Right lobe of liver (tissue), 6 donors: Measurements from ENCODE around the gene NPRL2. TPM values are rescaled to one million over a fixed set of nuclear protein-coding genes. Genes with fewer than 3 reads are reported as not detected.
A peak's percentile ranks its signal among the peaks of the same experiment; 100 is the strongest.

Source experiments
- ATAC-seq, 4 donors: fragments of 200-7000 bp; cut with Tn5 transposase; one replicate each; pipeline ENCODE4 v1.9.1; 2020; ENCODE audit warnings: mild to moderate bottlenecking in 4 of 4, moderate library complexity in 4 of 4
- DNase-seq, 3 donors: peaks; one replicate each; pipeline ENCODE4 v3.0.0-alpha.2; 2020
- H3K27ac ChIP-seq, 3 donors: fragments of 200-600 bp; one replicate each; pipeline ENCODE4 v1.8.0; 2022
- H3K27me3 ChIP-seq, 2 donors: fragments of 200-600 bp; one replicate each; pipeline ENCODE4 v1.8.0; 2022
- H3K36me3 ChIP-seq, 4 donors: fragments of 200-600 bp; sonication (generic) in 1 of 4; one replicate each; pipeline versions ENCODE4 v1.5.1 to v1.8.0; 2017 to 2022; ENCODE audit warnings: control low read depth in 1 of 4
- H3K4me1 ChIP-seq, 4 donors: fragments of 200-600 bp; sonication (generic) in 1 of 4; one replicate each; pipeline versions ENCODE4 v1.5.1 to v1.8.0; 2017 to 2022; ENCODE audit warnings: control low read depth in 1 of 4
- H3K4me3 ChIP-seq, 3 donors: fragments of 200-600 bp; one replicate each; pipeline ENCODE4 v1.8.0; 2022
- H3K9me3 ChIP-seq, 4 donors: fragments of 200-600 bp; sonication (generic) in 1 of 4; one replicate each; pipeline versions ENCODE4 v1.5.1 to v1.8.0; 2017 to 2022; ENCODE audit warnings: control low read depth in 1 of 4
- POLR2A ChIP-seq: fragments of 450-650 bp; IDR thresholded peaks from one replicate; pipeline ENCODE4 v1.6.1; 2017; ENCODE audit warnings: antibody characterized with exemption, mild to moderate bottlenecking
- WGBS: methylation state at CpG from one replicate; pipeline ENCODE4 v1.1.6; 2018; ENCODE audit warnings: low coverage, low lambda C conversion rate; ENCODE audit not compliant: insufficient coverage; ENCODE audit errors: missing lambda C conversion rate; 5-methylcytosine and 5-hydroxymethylcytosine counted together
- intact Hi-C, 2 donors: fragments of 100-400 bp; cut with DNase I; formaldehyde crosslinking; loops; one replicate each; pipeline versions ENCODE4 v1.11.2 to v1.14.1; 2022
- total RNA-seq, 6 experiments: library from RNA; depleted of rRNA in 2 of 6; stranded (reverse); fragments of >200 nt in 2 of 6; fragmentation: NEBNext Ultra II Directional in 3 of 6; extraction: Animal tissue kit (Norgen Biotek cat#: 25700) in 3 of 6; gene quantifications; one replicate each; pipeline versions ENCODE4 v1.1.0 to v1.2.4, GENCODE V29; 2016 to 2023
- TF ChIP-seq, protein P1 (sequence below), 4 donors: fragments of 200-600 bp in 3 of 4; fragments of 450-650 bp in 1 of 4; IDR thresholded peaks; one replicate each; pipeline versions ENCODE4 v1.5.1 to v1.8.0; 2016 to 2022; ENCODE audit warnings: antibody characterized with exemption in 4 of 4, mild to moderate bottlenecking in 2 of 4
- donor health status: DM: no; HTN: yes; CAD: no.
- donor health status: DM: no; HTN: no; CAD: no.
- donor health status: DM: no; HTN: no; CAD: no.
- donor health status: DM: no; HTN: yes; CAD: no.
- donor health status: DM: no; HTN: yes; CAD: no.

Gene NPRL2
- total RNA-seq, 6 experiments from 2014 or later: 10.6 to 18.3 (median 14.4) TPM

DNA sequence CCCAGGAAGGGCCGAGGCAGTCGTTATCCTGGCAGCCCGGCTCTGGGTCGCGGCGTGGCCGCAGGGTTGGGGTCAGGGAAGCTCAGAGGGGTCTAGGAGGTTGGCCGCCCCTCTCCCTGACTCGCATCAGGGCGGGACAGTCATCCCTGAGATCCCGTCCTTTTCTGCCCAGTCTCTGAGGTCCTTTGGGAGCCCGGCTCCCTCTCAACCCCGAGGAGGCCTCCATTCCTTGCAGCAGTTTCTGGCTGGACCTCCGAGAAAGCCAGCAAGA is 28.5 kb downstream of the NPRL2 start:
- Histone ChIP-seq H3K4me3 (peak overlapping the region; percentile 88 to 89 (median 89)), H3K27me3 (no peaks in the 10 kb centered on the region), H3K36me3 (peaks cover 0 to 18% (median 3%) of the 10 kb centered on the region in 4 donors), H3K4me1 (peaks cover 0 to 57% (median 18%) of the 10 kb centered on the region in 4 donors), H3K27ac (peak overlapping the region; percentile 98 to 99 (median 98)), H3K9me3 (no peaks in the 10 kb centered on the region)
- ATAC-seq: no peak
- 14% methylated on average over 1 of the region's 14 CpGs for WGBS
- DNase-seq: no peak
- TF ChIP-seq POLR2A: no peak
- TF ChIP-seq, protein P1, sequence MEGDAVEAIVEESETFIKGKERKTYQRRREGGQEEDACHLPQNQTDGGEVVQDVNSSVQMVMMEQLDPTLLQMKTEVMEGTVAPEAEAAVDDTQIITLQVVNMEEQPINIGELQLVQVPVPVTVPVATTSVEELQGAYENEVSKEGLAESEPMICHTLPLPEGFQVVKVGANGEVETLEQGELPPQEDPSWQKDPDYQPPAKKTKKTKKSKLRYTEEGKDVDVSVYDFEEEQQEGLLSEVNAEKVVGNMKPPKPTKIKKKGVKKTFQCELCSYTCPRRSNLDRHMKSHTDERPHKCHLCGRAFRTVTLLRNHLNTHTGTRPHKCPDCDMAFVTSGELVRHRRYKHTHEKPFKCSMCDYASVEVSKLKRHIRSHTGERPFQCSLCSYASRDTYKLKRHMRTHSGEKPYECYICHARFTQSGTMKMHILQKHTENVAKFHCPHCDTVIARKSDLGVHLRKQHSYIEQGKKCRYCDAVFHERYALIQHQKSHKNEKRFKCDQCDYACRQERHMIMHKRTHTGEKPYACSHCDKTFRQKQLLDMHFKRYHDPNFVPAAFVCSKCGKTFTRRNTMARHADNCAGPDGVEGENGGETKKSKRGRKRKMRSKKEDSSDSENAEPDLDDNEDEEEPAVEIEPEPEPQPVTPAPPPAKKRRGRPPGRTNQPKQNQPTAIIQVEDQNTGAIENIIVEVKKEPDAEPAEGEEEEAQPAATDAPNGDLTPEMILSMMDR (IDR thresholded peaks at IDR 0.05): no peak
- intact Hi-C loops: loop anchor here in 1 of 2 donors (5.0 kb wide), 1 partner anchor 50 kb away; no protein-coding TSS in a partner anchor

DNA sequence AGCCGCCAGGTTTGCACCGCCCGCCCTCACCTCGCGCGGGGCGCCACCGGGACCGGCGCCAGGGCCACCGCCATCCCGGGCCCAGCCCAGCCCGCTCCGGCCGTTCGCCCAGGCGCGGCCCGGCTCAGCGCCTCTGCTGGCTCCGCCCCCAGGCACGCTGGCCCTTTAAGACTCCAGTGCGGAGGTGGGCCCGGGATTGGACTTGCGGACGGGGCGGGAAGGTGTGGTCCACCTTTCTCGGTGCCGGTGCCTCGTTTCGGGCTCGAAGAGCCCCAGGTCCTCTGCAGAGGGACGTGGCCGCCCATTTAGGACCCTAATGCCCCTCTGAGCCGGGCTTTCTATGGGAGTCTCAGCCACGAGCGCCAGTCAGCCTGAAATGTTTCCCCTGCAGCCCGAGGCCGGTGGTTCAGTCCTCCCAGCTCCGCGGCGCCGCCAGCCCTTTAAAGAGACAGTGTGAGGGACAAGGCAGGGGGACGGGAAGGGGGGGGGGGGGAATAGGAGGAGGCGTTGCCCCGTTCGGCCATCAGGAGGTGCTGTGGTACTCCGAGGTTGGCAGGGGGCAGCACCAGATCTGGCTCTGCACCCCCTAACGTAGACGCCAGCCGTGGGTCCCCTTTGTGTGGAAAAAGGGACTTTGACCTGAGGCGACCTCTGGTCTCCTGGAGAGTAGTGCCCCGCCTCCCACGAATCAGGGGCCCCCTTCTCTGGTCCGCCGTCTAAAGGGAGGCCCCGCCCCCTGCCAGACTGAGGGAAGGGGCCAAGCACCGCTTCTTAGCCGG is 29.1 kb downstream of the NPRL2 start:
- peaks cover 0 to 56% (median 16%) of the 10 kb centered on the region in 4 donors for H3K4me1 ChIP-seq
- intact Hi-C loops: loop anchor here in 1 of 2 donors (5.0 kb wide), 1 partner anchor 49 kb away; no protein-coding TSS in a partner anchor
- under 1% methylated on average over 22 of the region's 59 CpGs for WGBS
- ATAC-seq: peak; percentile 73 to 84 (median 77)
- peak; percentile 91 to 93 (median 92) for DNase-seq
- no peaks in the 10 kb centered on the region for H3K9me3 ChIP-seq
- TF ChIP-seq, protein P1 (IDR thresholded peaks at IDR 0.05): peak; percentile 34 to 52 (median 43)
- TF ChIP-seq POLR2A: peak; percentile 77
- H3K27ac ChIP-seq: peak overlapping the region; percentile 98 to 99 (median 98)
- no peaks in the 10 kb centered on the region for H3K27me3 ChIP-seq
- H3K36me3 ChIP-seq: peaks cover 0 to 23% (median 3%) of the 10 kb centered on the region in 4 donors
- H3K4me3 ChIP-seq: peak overlapping the region; percentile 88 to 89 (median 89)

DNA sequence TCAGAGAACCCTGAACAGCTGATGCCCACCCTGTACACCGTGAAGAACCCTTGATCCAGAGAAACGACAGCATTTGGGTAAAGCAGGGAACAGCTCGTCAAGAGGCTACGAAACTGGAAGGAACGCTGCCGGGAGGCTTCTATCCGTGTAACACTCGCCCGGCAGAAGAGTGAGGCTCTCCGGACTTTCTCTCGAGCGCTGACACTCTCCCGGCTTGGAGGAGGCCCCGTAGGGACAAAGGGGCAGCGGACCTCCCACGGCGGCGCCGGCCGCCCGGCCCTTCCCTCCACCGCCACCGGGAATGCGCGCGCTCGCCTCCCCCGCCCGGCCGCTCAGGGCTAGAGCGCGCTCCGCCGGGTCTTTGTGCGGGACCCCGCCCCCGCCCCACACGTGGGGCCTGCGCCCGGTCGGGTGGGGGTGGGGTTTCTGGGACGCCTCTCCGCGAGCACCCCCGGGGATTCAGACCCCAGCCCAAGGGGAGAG is 29.7 kb downstream of the NPRL2 start:
- peak overlapping the region; percentile 88 to 89 (median 89) for H3K4me3 ChIP-seq
- no peak for TF ChIP-seq POLR2A
- TF ChIP-seq, protein P1 (IDR thresholded peaks at IDR 0.05): no peak
- WGBS: 0% methylated on average over 6 of the region's 45 CpGs
- H3K27me3 ChIP-seq: no peaks in the 10 kb centered on the region
- peak overlapping the region; percentile 98 to 99 (median 98) for H3K27ac ChIP-seq
- peak; percentile 85 to 87 (median 86) for DNase-seq
- peaks cover 0 to 23% (median 3%) of the 10 kb centered on the region in 4 donors for H3K36me3 ChIP-seq
- H3K9me3 ChIP-seq: no peaks in the 10 kb centered on the region
- intact Hi-C loops: loop anchor here in 1 of 2 donors (5.0 kb wide), 1 partner anchor 49 kb away; no protein-coding TSS in a partner anchor
- peak; percentile 55 to 70 (median 66) for ATAC-seq
- H3K4me1 ChIP-seq: peaks cover 0 to 56% (median 15%) of the 10 kb centered on the region in 4 donors

DNA sequence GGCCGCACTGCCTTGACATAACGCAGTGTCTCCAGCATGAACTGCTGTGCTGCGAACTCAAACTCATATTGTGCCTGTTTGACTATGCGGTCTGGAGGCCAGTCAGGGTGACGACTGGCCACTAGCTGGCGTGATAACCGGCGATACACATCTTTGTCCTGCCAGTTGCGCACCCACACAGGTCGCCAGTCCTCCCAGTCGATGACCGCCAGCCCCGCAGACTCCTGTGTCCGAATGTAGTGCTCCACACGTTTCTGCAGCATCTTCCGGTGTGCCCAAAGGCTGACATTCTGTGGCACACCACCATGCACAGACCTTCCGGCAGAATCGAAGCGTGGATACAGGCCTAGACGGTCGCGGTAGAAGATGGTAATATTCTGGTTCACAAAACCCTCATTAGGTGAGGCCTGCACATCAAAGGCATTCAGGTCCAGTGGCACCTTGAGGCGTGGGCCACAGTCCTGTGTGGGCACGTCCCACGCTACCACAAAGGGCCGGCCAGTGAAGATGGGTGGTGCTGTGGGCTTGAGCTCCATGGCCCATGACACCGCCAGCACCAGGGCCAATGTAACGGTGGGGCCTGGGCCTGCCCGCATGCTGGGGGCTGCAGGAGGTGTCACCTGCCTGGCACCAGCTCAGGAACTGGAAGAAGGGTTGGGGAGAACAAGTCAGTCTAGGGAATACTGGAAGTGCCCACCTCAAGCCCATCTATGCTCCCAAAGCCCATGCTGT is 30.5 kb downstream of the NPRL2 start:
- no peaks in the 10 kb centered on the region for H3K9me3 ChIP-seq
- no peaks in the 10 kb centered on the region for H3K27me3 ChIP-seq
- H3K4me1 ChIP-seq: peaks cover 0 to 56% (median 15%) of the 10 kb centered on the region in 4 donors
- no peak for ATAC-seq
- H3K27ac ChIP-seq: peak overlapping the region in 2 of 3 donors; percentile 98
- WGBS: 88% methylated on average over 5 of the region's 29 CpGs
- H3K36me3 ChIP-seq: peaks cover 0 to 20% (median 3%) of the 10 kb centered on the region in 4 donors
- peak overlapping the region; percentile 88 to 89 (median 89) for H3K4me3 ChIP-seq
- no peak for DNase-seq
- TF ChIP-seq, protein P1 (IDR thresholded peaks at IDR 0.05): no peak
- no peak for TF ChIP-seq POLR2A
- intact Hi-C loops: loop anchor here in 1 of 2 donors (5.0 kb wide), 2 partner anchors 38 to 48 kb away; no protein-coding TSS in a partner anchor
